Mucosa of descending colon (tissue), 3 donors: ENCODE data around the gene AGR3. TPM values are rescaled to one million over a fixed set of nuclear protein-coding genes. Genes with fewer than 3 reads are reported as not detected.

Source experiments
- ATAC-seq: fragments of 200-7000 bp; cut with Tn5 transposase; one replicate; pipeline ENCODE4 v1.9.1; 2020; ENCODE audit warnings: mild to moderate bottlenecking, moderate library complexity
- DNase-seq, 3 donors: peaks; one replicate each; pipeline ENCODE4 v3.0.0-alpha.2; 2020
- H3K36me3 ChIP-seq: fragments of 200-600 bp; one replicate; pipeline ENCODE4 v1.8.0; 2021; ENCODE audit warnings: low read depth, mild to moderate bottlenecking
- H3K4me1 ChIP-seq: fragments of 200-600 bp; one replicate; pipeline ENCODE4 v1.8.0; 2021; ENCODE audit warnings: low read depth, mild to moderate bottlenecking
- H3K4me3 ChIP-seq: fragments of 200-600 bp; one replicate; pipeline ENCODE4 v1.8.0; 2021; ENCODE audit warnings: mild to moderate bottlenecking
- H3K9me3 ChIP-seq: fragments of 200-600 bp; one replicate; pipeline ENCODE4 v1.8.0; 2021; ENCODE audit warnings: mild to moderate bottlenecking
- intact Hi-C, 2 donors: fragments of 100-400 bp; cut with DNase I in 1 of 2; cut with micrococcal nuclease in 1 of 2; formaldehyde crosslinking; loops; one replicate each; pipeline versions ENCODE4 v1.11.0 to v1.11.1; 2022; cut with DNase I, micrococcal nuclease
- total RNA-seq, 3 donors: library from RNA; stranded (reverse); fragmentation: NEBNext Ultra II Directional in 2 of 3; extraction: Animal tissue kit (Norgen Biotek cat#: 25700) in 2 of 3; gene quantifications; one replicate each; pipeline versions ENCODE4 v1.2.1 to v1.2.4, GENCODE V29; 2021 to 2023
- TF ChIP-seq, protein P1 (sequence below): fragments of 200-600 bp; IDR thresholded peaks from one replicate; pipeline ENCODE4 v1.8.0; 2022; ENCODE audit warnings: antibody characterized with exemption, mild to moderate bottlenecking
- donor health status: DM: no; HTN: no; CAD: no; lungs with moderate emphysema.
- donor health status: DM: no; HTN: no; CAD: no.
- donor health status: DM: no; HTN: yes; CAD: no.

The AGR3 gene
- total RNA-seq, 3 donors from 2014 or later = 54.9 to 172 (median 122) TPM

DNA sequence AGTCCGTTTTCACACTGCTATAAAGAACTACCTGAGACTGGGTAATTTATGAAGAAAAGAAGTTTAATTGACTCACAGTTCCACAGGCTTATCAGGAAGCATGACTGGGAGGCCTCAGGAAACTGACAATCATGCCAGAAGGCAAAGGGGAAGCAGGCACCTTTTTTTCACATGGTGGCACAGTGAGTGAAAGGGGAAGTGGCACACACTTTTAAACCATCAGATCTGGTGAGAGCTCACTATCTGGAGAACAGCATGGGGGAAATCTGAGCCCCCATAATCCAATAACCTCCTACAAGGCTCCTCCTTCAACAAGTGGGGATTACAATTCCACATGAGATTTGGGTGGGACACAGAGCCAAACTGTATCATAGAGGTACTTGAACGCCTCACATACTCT is 30.0 kb downstream of the AGR3 start:
- ATAC-seq (peak; percentile 31), DNase-seq (peak in 1 of 3 donors; percentile 39)
- intact Hi-C loops = no loop called here
- TF ChIP-seq, protein P1, sequence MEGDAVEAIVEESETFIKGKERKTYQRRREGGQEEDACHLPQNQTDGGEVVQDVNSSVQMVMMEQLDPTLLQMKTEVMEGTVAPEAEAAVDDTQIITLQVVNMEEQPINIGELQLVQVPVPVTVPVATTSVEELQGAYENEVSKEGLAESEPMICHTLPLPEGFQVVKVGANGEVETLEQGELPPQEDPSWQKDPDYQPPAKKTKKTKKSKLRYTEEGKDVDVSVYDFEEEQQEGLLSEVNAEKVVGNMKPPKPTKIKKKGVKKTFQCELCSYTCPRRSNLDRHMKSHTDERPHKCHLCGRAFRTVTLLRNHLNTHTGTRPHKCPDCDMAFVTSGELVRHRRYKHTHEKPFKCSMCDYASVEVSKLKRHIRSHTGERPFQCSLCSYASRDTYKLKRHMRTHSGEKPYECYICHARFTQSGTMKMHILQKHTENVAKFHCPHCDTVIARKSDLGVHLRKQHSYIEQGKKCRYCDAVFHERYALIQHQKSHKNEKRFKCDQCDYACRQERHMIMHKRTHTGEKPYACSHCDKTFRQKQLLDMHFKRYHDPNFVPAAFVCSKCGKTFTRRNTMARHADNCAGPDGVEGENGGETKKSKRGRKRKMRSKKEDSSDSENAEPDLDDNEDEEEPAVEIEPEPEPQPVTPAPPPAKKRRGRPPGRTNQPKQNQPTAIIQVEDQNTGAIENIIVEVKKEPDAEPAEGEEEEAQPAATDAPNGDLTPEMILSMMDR = no peak
- no peaks in the 10 kb centered on the region for H3K9me3 ChIP-seq
- H3K4me1 ChIP-seq = peaks cover 6% of the 10 kb centered on the region
- H3K36me3 ChIP-seq = no peaks in the 10 kb centered on the region
- no peak overlapping the region for H3K4me3 ChIP-seq

DNA sequence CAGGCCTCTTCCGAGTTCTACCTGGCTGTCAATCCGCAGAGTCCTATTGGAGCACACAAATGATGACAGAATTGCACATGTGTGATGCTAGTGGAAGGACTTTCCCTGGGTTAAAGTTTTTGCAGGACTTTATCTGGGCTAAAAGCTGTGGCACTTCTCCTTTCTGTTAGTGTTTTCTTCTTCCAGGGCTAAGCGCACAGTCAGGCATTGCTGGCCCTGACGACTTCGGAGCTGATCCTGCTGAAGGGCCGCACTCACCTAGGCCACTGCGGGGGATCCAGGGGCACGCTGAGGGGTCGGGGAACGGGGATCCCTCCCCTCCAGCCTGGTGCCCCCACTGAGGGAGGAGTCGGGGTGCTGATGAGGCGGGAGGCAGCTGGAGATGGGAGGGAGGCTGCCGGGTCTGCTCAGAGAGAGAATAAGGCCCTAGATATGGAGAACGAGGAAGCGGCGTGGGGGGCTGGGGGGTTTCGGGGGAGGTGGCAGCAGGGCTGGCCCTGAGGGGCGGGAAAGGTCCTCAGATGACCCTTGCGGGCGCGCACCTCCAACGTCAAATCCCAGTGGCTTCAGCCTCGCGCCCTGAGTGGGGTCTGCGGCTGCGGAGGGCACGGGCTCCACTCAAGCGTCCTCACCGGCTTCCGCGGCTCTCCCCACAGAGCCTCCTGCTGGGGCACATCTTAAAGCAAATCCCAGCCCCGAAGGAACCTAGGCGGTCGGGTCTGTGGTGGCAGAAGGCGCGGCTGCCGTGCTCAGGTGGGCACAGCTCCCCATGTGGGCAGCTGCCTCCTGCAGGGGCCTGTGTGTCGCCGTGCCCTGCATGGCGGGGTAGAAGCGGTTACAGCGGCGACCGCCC is 30.9 kb downstream of the AGR3 start:
- Histone ChIP-seq H3K4me1 (peaks cover 6% of the 10 kb centered on the region), H3K4me3 (no peak overlapping the region), H3K36me3 (no peaks in the 10 kb centered on the region), H3K9me3 (no peaks in the 10 kb centered on the region)
- no peak for ATAC-seq
- DNase-seq = peak in 2 of 3 donors; percentile 38 to 51
- TF ChIP-seq, protein P1 = no peak
- intact Hi-C loops = no loop called here

GRCh38 chr7:16849296-16850148 is 32.3 kb downstream of the AGR3 start:
- H3K4me1 ChIP-seq = peaks cover 6% of the 10 kb centered on the region
- TF ChIP-seq, protein P1 = no peak
- intact Hi-C loops = no loop called here
- ATAC-seq (no peak), DNase-seq (no peak)
- H3K9me3 ChIP-seq = no peaks in the 10 kb centered on the region
- no peak overlapping the region for H3K4me3 ChIP-seq
- no peaks in the 10 kb centered on the region for H3K36me3 ChIP-seq

GRCh38 chr7:16847381-16847860 is 34.4 kb downstream of the AGR3 start:
- no peaks in the 10 kb centered on the region for H3K9me3 ChIP-seq
- peak; percentile 95 for ATAC-seq
- H3K4me3 ChIP-seq = no peak overlapping the region
- H3K4me1 ChIP-seq = peaks cover 6% of the 10 kb centered on the region
- no peaks in the 10 kb centered on the region for H3K36me3 ChIP-seq
- DNase-seq = peak; percentile 71 to 82 (median 77)
- TF ChIP-seq, protein P1 = no peak
- intact Hi-C loops = no loop called here

GRCh38 chr7:16846601-16847165 is 35.1 kb downstream of the AGR3 start:
- intact Hi-C loops = no loop called here
- ATAC-seq (no peak), DNase-seq (no peak)
- peaks cover 2% of the 10 kb centered on the region for H3K4me1 ChIP-seq
- no peaks in the 10 kb centered on the region for H3K9me3 ChIP-seq
- no peak overlapping the region for H3K4me3 ChIP-seq
- TF ChIP-seq, protein P1 = no peak
- no peaks in the 10 kb centered on the region for H3K36me3 ChIP-seq
